GM12865 (cell line): ENCODE measurements around the gene AP5Z1.
"Not testable (repeated sequence)": the region's sequence is repeated elsewhere in the genome, so short reads cannot be mapped to it uniquely, and the experiment has no call there.

Source experiments
- DNase-seq: peaks from one replicate; pipeline ENCODE4 v3.0.0; 2010; ENCODE audit warnings: low read depth
- H3K4me3 ChIP-seq: 2 replicates; pipeline ENCODE4 v1.5.1; 2011; ENCODE audit warnings: mild to moderate bottlenecking, low read depth, low read length, control low read depth
- TF ChIP-seq, protein P1 (sequence below): IDR thresholded peaks from 2 replicates; pipeline ENCODE4 v1.5.1; 2011; ENCODE audit warnings: low read length, control low read depth, low read depth, inconsistent platforms; ENCODE audit not compliant: insufficient read depth; ENCODE audit errors: missing control alignments

The AP5Z1 gene

DNA sequence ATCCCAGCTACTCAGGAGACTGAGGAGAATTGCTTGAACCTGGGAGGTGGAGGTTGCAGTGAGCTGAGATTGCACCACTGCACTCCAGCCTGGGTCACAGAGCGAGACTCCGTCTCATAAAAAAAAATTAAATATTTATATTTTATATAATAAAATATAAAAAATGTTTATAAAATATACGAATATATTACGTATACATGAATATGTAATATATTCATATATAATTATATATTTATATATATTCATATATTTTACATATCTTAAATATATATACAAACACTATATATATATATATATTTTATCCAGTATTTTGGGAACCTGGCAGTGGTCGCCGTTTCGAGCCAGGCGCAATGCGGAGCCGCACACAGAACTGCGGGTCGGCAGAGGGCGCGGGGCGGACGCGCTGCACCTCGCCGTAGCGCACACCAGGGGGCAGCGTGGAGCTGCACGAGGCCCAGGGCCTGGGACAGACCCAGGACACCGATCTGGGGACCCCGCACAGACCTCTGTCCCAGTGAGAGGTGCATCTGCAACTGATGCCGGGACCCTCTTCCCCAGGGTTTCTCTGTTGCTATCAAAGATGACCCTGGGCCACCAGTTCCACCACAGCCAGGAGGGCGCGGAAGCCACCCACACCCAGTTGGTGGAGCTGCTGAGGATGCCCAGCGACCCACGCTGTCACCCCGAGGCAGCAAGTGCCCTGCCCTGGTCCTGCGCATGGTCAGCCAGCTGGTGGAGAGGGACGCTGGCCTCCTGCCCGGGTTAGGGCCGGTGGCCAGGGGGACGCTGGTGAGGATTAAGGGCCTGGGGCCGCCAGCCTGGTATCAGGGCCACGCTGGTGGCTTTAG, 22.7 kb downstream of the AP5Z1 start:
- no peak overlapping the region for H3K4me3 ChIP-seq
- TF ChIP-seq, protein P1, sequence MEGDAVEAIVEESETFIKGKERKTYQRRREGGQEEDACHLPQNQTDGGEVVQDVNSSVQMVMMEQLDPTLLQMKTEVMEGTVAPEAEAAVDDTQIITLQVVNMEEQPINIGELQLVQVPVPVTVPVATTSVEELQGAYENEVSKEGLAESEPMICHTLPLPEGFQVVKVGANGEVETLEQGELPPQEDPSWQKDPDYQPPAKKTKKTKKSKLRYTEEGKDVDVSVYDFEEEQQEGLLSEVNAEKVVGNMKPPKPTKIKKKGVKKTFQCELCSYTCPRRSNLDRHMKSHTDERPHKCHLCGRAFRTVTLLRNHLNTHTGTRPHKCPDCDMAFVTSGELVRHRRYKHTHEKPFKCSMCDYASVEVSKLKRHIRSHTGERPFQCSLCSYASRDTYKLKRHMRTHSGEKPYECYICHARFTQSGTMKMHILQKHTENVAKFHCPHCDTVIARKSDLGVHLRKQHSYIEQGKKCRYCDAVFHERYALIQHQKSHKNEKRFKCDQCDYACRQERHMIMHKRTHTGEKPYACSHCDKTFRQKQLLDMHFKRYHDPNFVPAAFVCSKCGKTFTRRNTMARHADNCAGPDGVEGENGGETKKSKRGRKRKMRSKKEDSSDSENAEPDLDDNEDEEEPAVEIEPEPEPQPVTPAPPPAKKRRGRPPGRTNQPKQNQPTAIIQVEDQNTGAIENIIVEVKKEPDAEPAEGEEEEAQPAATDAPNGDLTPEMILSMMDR: peak; percentile 88
- peak; percentile 56 for DNase-seq

DNA sequence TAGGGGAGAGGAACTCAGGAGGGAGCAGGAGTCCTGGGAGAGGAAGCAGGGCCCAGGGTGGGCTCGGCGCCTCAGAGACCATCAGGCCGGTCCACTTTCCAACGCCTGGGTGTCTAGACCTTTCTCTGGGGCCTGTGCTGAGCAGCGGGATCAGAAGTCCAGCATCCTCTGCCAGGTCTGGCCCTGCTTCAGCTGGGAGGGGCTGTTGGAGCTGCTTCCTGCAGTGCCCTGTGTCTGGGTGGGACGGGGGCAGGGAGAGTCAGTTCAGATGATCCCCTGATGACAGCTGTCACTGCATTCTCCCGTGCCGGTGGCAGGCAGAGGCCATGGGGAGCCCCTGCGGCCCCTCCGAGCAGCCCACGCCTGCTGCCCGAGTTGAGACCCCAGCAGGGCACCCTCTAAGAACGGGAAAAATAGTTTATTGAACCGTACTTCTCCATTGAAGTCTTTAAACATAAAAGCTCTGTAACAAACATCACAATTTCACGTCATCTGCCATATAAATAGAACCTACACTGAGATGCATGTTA, 23.3 kb downstream of the AP5Z1 start:
- DNase-seq: no peak
- H3K4me3 ChIP-seq: no peak overlapping the region
- TF ChIP-seq, protein P1: no peak

DNA sequence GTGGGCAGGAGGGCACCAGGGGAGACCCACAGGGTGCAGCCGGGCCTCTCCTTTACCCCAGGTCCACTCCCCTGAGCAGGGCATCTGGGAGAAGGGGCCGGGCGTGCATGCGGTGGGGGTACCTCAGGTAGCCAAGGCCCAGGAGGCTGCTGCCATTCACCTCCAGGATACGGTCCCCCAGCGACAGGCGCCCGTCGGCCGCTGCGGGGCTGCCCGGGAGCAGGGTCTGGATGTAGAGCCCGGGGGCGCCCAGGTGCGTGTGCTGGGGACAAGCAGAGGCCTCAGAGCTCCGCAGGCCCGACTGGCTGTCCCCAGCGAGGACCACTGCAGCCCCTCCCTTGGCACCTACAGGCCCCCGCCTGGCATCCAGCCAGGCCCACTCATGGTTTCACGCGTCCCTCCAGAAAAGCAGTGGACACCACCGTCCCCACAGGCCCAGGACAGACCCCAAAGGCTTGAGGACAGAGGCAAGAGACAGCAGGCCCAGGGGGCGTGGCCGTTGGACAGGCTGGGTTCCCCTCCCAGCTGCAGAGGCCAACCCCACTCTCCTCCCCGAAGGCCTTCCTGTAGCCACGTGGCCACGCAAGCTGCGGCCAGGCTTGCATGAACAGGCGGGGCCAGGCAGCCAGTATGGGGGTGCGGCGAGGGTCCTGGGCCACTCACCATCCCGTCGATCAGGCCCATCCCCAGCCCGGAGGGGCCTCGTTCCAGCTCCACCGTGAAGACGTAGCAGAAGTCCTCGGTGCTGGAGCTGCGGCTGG, 24.3 kb downstream of the AP5Z1 start:
- TF ChIP-seq, protein P1: no peak
- DNase-seq: no peak
- H3K4me3 ChIP-seq: no peak overlapping the region

DNA sequence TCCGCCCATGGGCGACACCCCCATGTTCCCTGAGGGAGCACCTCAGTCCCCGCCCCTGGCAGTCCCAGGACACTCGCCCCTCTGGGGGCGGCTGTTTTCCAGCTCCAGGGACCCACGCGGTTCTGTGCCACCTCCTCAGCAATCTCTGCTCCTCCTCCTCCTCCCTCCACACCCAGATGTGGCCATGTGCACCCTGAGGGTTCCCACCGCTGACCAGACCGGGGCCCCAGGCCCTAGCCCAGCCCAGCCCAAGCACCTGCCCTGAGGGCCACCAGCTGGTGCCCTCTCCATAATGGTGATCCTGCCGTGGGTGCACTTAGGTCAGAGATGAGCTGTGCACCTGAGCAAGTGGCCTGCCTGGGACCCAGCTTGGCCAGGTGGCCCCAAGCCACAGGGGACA, 25.1 kb downstream of the AP5Z1 start:
- H3K4me3 ChIP-seq: no peak overlapping the region
- DNase-seq: no peak
- TF ChIP-seq, protein P1: no peak

DNA sequence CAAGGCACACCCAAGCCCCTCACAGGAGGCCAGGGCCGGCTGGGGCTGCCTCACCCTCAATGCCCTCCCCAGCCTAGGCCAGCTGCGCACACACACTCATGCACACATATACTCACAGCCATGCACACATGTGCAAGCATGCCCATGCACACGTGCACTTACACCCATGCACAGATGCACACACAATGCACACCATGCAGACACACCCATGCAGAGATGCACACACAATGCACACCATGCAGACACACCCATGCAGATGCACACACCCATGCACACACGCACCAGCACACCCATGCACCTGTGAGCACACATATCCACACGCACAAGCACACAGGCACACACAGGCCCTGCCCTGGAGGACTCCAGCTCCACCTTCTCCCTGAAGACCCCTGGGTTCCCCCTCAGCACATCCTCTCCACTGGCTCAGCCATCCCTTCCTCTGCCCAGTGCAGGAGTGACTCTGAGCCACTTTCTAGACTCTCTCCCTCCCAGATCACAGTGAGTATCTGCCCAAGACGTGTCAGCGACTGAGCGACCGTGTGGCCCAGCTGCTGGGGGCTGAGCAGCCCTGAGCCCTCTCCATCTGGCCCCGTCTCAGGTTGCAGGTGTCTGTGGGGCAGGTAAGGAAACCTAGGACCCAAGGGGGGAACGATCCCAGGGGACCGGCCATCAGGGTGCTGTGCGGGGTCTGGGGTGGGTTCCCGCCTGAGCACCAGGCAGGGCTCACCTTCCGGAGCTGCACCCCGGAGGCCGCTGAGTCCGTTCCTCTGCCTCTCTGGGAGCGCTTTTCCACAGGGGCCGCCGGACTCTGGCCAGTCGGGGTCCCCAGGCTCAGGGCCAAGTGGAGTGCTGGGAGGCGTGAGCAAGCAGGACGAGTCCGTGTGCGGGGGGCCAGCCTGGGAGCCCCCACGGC, 25.8 kb downstream of the AP5Z1 start:
- no peak for DNase-seq
- TF ChIP-seq, protein P1: no peak
- H3K4me3 ChIP-seq: no peak overlapping the region

DNA sequence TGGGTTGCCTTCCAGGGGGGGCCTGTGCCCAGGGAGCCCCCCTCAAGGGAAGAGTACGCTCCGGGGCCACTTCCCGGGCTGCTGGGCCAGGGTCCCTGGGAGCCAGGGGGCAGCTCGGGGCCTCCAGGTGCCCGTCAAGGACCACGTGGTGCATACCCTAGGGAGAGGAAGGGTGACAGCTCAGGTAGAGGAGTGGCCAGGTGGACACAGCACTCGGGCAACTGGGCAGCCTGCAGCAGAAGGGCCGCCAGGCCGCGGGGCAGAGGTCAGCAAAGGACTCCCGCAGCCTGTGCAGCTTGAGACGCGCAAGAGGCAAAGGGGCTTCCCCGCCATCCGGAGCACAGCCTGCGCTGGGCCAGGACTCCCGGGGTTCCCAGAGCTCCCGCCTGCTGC, 26.4 kb downstream of the AP5Z1 start:
- no peak overlapping the region for H3K4me3 ChIP-seq
- TF ChIP-seq, protein P1: no peak
- no peak for DNase-seq

DNA sequence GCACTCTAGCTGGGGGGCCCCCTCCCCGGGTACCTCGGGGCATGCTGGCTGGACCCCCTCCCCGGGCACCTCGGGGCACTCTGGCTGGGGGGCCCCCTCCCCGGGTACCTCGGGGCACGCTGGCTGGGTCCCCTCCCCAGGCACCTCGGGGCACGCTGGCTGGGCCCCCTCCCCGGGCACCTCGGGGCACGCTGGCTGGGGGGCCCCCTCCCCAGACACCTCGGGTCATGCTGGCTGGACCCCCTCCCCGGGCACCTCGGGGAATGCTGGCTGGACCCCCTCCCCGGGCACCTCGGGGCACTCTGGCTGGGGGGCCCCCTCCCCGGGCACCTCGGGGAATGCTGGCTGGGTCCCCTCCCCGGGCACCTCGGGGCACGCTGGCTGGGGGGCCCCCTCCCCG, 27.2 kb downstream of the AP5Z1 start:
- not testable (repeated sequence) for DNase-seq, H3K4me3 ChIP-seq
